HG03442 (cell line): ENCODE measurements around the gene PCDHGA2.
"Not testable (repeated sequence)": the region's sequence is repeated elsewhere in the genome, so short reads cannot be mapped to it uniquely, and the experiment has no call there.

Source experiments
- ATAC-seq: cut with Tn5 transposase; IDR thresholded peaks from one replicate; pipeline ENCODE4 v1.9.1; 2021; ENCODE audit warnings: mild to moderate bottlenecking, moderate library complexity; ENCODE audit not compliant: unreplicated experiment

Gene PCDHGA2

DNA sequence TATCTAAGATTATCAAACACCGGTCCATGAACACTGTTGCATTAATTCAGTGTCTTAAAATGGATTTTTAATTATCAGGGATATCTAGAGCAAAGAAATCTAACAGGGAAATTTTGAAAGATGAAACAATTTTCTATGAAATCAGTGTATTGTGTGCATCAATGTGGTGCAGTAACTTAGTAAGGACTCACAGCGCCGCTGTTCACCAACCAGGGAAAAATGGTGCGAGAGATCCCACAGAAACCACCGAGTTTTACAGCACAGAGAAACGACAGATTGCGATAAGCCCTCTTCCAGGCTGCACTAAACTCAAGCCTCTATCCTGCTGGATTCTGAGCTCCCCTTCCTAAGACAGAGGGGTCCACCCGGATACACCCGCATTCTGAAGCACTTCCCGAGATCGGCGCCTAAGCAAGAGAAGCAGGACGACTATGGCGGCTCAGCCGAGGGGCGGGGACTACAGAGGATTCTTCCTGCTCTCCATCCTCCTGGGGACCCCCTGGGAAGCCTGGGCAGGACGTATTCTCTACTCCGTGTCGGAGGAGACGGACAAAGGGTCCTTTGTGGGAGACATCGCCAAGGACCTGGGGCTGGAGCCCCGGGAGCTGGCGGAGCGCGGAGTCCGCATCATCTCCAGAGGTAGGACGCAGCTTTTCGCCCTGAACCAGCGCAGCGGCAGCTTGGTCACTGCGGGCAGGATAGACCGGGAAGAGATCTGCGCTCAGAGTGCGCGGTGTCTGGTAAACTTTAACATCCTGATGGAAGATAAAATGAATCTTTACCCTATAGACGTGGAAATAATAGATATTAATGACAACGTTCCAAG is 44.1 kb downstream of the PCDHGA2 start, which contains the start of gene PCDHGA7:
TSS of gene PCDHGA7 (plus strand) at position 274 of the 826 bp plus-strand sequence. CDS start at position 432, 158 bp downstream.
- no peak for ATAC-seq

DNA sequence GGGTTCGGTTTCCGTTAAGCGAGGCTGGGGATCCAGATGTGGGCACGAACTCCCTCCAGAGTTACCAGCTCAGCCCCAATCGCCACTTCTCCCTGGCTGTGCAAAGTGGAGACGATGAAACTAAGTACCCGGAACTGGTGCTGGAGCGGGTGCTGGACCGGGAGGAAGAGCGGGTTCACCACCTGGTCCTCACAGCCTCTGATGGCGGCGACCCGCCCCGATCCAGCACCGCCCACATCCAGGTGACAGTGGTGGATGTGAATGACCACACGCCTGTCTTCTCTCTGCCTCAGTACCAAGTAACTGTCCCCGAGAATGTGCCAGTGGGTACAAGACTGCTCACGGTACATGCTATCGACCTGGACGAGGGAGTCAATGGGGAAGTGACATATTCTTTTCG is 44.8 kb downstream of the PCDHGA2 start:
- no peak for ATAC-seq

DNA sequence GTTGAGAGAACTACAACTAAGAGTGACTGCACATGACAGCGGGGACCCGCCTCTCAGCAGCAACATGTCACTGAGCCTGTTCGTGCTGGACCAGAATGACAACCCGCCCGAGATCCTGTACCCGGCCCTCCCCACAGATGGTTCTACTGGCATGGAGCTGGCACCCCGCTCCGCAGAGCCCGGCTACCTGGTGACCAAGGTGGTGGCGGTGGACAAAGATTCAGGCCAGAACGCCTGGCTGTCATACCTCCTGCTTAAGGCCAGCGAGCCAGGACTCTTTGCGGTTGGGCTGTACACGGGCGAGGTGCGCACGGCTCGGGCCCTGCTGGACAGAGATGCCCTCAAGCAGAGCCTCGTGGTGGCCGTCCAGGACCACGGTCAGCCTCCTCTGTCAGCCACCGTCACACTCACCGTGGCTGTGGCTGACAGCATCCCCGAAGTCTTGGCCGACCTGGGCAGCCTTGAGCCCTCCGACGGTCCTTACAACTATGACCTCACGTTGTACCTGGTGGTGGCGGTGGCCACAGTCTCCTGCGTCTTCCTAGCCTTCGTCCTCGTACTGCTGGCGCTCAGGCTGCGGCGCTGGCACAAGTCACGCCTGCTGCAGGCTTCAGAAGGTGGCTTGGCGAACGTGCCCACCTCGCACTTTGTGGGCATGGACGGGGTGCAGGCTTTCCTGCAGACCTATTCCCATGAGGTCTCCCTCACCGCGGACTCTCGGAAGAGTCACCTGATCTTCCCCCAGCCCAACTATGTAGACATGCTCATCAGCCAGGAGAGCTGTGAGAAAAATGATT is 46.1 kb downstream of the PCDHGA2 start:
- ATAC-seq: no peak

DNA sequence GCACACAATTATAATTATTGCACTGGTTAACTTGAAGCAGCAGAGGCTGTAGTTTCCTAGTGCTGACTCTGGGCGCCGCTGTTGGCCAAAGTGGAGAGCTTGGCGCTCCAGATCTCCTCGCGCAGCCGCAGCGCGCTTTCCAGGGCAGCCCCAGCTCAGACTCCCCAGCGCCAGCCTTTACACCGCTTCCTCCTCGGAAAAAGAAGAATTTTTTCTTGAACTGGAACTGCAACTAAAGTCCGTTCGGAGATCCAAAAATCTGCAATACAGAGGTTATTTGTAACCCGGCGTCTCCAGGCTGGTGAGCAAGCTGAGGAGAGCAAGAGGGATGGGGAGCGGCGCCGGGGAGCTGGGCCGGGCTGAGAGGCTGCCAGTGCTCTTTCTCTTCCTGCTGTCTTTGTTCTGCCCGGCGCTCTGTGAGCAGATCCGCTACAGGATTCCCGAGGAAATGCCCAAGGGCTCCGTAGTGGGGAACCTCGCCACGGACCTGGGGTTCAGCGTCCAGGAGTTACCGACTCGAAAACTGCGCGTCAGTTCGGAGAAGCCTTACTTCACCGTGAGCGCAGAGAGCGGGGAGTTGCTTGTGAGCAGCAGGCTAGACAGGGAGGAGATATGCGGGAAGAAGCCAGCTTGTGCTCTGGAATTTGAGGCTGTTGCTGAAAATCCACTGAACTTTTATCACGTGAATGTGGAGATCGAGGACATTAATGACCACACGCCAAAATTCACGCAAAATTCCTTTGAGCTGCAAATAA is 49.2 kb downstream of the PCDHGA2 start, which contains the start of gene PCDHGB4:
TSS of gene PCDHGB4 (plus strand) at position 142 of the 755 bp plus-strand sequence. CDS start at position 329, 187 bp downstream.
- ATAC-seq: not testable (repeated sequence)

DNA sequence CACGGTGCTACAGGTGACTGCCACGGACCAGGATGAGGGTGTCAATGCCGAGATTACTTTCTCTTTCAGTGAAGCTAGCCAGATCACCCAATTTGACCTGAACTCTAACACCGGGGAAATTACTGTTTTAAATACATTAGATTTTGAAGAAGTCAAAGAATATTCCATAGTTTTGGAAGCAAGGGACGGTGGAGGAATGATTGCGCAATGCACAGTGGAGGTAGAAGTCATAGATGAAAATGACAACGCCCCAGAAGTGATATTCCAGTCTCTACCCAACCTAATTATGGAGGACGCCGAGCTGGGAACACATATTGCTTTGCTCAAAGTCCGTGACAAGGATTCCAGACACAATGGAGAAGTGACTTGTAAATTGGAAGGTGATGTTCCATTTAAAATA is 50.1 kb downstream of the PCDHGA2 start:
- ATAC-seq: no peak

DNA sequence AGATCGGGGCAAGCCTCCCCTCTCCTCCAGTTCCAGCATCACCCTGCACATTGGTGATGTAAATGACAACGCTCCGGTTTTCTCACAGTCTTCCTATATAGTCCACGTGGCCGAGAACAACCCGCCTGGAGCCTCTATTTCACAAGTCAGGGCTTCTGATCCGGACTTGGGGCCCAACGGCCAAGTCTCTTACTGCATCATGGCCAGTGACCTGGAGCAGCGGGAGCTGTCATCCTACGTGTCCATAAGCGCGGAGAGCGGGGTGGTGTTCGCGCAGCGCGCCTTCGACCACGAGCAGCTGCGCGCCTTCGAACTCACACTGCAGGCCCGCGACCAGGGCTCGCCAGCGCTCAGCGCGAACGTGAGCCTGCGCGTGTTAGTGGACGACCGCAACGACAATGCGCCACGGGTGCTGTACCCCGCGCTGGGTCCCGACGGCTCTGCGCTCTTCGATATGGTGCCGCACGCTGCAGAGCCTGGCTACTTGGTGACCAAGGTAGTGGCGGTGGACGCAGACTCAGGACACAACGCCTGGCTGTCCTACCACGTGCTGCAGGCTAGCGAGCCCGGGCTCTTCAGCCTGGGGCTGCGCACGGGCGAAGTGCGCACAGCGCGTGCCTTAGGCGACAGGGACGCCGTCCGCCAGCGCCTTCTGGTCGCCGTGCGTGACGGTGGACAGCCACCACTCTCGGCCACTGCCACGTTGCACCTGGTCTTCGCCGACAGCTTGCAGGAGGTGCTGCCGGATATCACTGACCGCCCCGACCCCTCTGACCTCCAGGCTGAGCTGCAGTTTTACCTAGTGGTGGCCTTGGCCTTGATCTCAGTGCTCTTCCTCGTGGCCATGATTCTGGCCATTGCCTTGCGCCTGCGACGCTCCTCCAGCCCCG is 50.8 kb downstream of the PCDHGA2 start:
- no peak for ATAC-seq

DNA sequence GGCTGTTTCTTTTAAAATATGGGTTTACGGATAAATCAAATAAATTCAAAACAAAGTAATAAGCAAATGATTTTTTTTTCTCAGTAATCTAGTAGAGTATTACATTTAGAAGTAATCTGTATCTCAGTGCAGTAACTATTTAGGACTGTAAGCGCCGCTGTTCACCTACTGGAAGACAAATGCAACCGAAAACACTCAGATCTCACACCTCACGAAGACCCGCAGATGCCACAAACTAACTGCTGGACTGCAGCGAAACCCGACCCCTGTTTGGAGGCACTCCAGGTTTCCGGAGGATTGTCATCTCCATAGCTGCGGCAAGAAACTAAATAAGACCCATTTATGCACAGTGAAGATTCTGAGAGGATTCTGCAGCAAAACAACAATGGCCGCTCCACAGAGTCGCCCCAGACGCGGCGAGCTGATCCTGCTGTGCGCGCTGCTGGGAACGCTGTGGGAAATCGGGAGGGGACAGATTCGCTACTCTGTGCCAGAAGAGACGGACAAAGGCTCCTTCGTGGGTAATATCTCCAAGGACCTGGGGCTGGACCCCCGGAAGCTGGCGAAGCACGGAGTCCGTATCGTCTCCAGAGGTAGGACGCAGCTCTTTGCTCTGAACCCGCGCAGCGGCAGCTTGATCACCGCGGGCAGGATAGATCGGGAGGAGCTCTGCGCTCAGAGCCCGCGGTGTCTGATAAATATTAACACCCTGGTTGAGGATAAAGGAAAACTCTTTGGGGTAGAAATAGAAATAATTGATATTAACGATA is 54.1 kb downstream of the PCDHGA2 start, which contains the start of gene PCDHGA8:
TSS of gene PCDHGA8 (plus strand) at position 205 of the 770 bp plus-strand sequence. CDS start at position 386, 181 bp downstream.
- ATAC-seq: no peak
